Esophagus squamous epithelium (tissue), 5 donors: ENCODE measurements around the gene TPRG1. TPM values are rescaled to one million over a fixed set of nuclear protein-coding genes. Genes with fewer than 3 reads are reported as not detected.

Experiments used
- DNase-seq: peaks from one replicate; lab custom pipeline; 2025; lab: John Stamatoyannopoulos, UW
- H3K27ac ChIP-seq, 4 donors: fragments of 200-600 bp; sonication (generic); one replicate each; pipeline ENCODE4 v1.5.1; 2016 to 2019; ENCODE audit warnings: mild to moderate bottlenecking in 1 of 4
- H3K27me3 ChIP-seq, 4 donors: fragments of 200-600 bp; sonication (generic); 1 replicate in 3 of 4; 2 replicates in 1 of 4; pipeline versions ENCODE4 v1.5.1 to v1.6.0; 2017 to 2021; ENCODE audit warnings: antibody characterized with exemption in 1 of 4
- H3K36me3 ChIP-seq, 3 donors: fragments of 200-600 bp; sonication (generic); one replicate each; pipeline ENCODE4 v1.5.1; 2016 to 2019
- H3K4me1 ChIP-seq, 3 donors: fragments of 200-600 bp; sonication (generic); one replicate each; pipeline ENCODE4 v1.5.1; 2017 to 2019
- H3K4me3 ChIP-seq, 4 donors: fragments of 200-600 bp; sonication (generic); 1 replicate in 3 of 4; 2 replicates in 1 of 4; pipeline ENCODE4 v1.5.1; 2016 to 2019; ENCODE audit warnings: mild to moderate bottlenecking in 2 of 4, moderate library complexity in 1 of 4
- H3K9me3 ChIP-seq, 3 donors: fragments of 200-600 bp; sonication (generic); one replicate each; pipeline ENCODE4 v1.5.1; 2016 to 2019
- CTCF ChIP-seq, 6 experiments: fragments of 450-650 bp in 4 of 6; fragments of 200-600 bp in 2 of 6; sonication (generic) in 2 of 6; IDR thresholded peaks; one replicate each; pipeline ENCODE4 v1.5.1; 2016 to 2019; ENCODE audit warnings: antibody characterized with exemption in 6 of 6, mild to moderate bottlenecking in 4 of 6, moderate library complexity in 4 of 6
- POLR2A ChIP-seq, 4 donors: fragments of 450-650 bp; IDR thresholded peaks; one replicate each; pipeline ENCODE4 v1.6.1; 2017; ENCODE audit warnings: antibody characterized with exemption in 4 of 4, mild to moderate bottlenecking in 4 of 4, moderate library complexity in 3 of 4
- WGBS, 2 donors: methylation state at CpG; one replicate each; pipeline ENCODE4 v1.1.5; 2018; 5-methylcytosine and 5-hydroxymethylcytosine counted together
- intact Hi-C: fragments of 100-400 bp; cut with DNase I; formaldehyde crosslinking; loops from one replicate; pipeline ENCODE4 v1.15.0; 2022
- total RNA-seq, 4 donors: library from RNA; depleted of rRNA; stranded (reverse); fragments of >200 nt; gene quantifications; one replicate each; pipeline ENCODE4 v1.1.0, GENCODE V29; 2016
- donor health status: DM: yes; HTN: yes; CAD: no.

Gene TPRG1
- total RNA-seq, 4 donors from 2014 or later = 15.1 to 23.3 (median 22.1) TPM

GRCh38 chr3:189168711-189169110, 3.1 kb upstream of the TPRG1 start:
- H3K4me3 ChIP-seq = no peak overlapping the region
- 94 to 100% methylated on average over 1 of the region's 1 CpG for WGBS, 2 donors
- DNase-seq = no peak
- intact Hi-C loops = no loop called here
- H3K9me3 ChIP-seq = no peaks in the 10 kb centered on the region
- H3K27ac ChIP-seq = peak overlapping the region in 1 of 4 donors; percentile 95
- TF ChIP-seq POLR2A (IDR thresholded peaks at IDR 0.05) (no peak), CTCF (IDR thresholded peaks at IDR 0.05) (no peak)
- H3K27me3 ChIP-seq = no peaks in the 10 kb centered on the region
- H3K36me3 ChIP-seq = no peaks in the 10 kb centered on the region
- peaks cover 0 to 57% (median 4%) of the 10 kb centered on the region in 3 donors for H3K4me1 ChIP-seq

DNA sequence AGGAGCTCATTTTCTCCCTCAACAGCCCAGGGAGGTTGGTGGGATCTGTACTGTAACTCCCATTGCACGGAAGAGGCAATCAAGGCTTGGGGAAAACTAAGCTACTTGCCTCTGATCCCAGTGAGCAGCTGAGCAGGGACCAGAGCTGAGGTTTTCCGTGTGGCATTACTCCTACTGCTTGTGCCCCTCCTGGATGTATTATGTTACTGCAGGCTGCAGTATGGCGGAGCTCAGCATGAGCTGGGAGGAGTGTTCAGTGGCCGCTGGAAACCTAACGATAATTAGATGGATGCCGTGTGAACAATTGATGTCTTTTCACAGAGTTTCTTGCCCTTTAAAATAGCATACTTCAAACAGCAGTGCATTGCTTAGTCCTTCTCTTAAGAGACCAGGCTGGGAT, 2.0 kb upstream of the TPRG1 start:
- H3K27me3 ChIP-seq = no peaks in the 10 kb centered on the region

GRCh38 chr3:189170559-189170958, 1.2 kb upstream of the TPRG1 start:
- Histone ChIP-seq H3K4me1 (peaks cover 0 to 39% (median 4%) of the 10 kb centered on the region in 3 donors), H3K36me3 (no peaks in the 10 kb centered on the region), H3K4me3 (no peak overlapping the region), H3K27me3 (no peaks in the 10 kb centered on the region), H3K27ac (peak overlapping the region in 2 of 4 donors; percentile 79 to 80), H3K9me3 (no peaks in the 10 kb centered on the region)
- intact Hi-C loops = no loop called here
- DNase-seq = no peak
- TF ChIP-seq POLR2A (IDR thresholded peaks at IDR 0.05) (no peak), CTCF (IDR thresholded peaks at IDR 0.05) (no peak)
- 52 to 63% methylated on average over 7 of the region's 7 CpGs for WGBS, 2 donors

More for the DNA sequence above, 2.0 kb upstream of the TPRG1 start:
- Histone ChIP-seq H3K9me3 (no peaks in the 10 kb centered on the region), H3K36me3 (no peaks in the 10 kb centered on the region), H3K4me1 (peaks cover 0 to 47% (median 4%) of the 10 kb centered on the region in 3 donors), H3K4me3 (no peak overlapping the region), H3K27ac (no peak overlapping the region)
- TF ChIP-seq POLR2A (IDR thresholded peaks at IDR 0.05) (no peak), CTCF (IDR thresholded peaks at IDR 0.05) (peak in 1 of 6 experiments; percentile 28)
- WGBS, 2 donors = 93 to 96% methylated on average over 6 of the region's 6 CpGs
- DNase-seq = no peak
- intact Hi-C loops = no loop called here

- Histone ChIP-seq H3K36me3 (no peaks in the 10 kb centered on the region), H3K27ac (peak overlapping the region in 3 of 4 donors; percentile 71 to 79 (median 73)), H3K4me3 (peak overlapping the region in 2 of 4 donors; percentile 1 to 24), H3K27me3 (no peaks in the 10 kb centered on the region), H3K9me3 (no peaks in the 10 kb centered on the region), H3K4me1 (peaks cover 0 to 16% (median 4%) of the 10 kb centered on the region in 3 donors)
- intact Hi-C loops = no loop called here
- no peak for DNase-seq
- WGBS, 2 donors = 69 to 82% methylated on average over 5 to 8 of the region's 8 CpGs
- TF ChIP-seq POLR2A (IDR thresholded peaks at IDR 0.05) (no peak), CTCF (IDR thresholded peaks at IDR 0.05) (no peak)
Measured at GRCh38 chr3:189172668-189173419, 1.1 kb downstream of the TPRG1 start.

- no peaks in the 10 kb centered on the region for H3K27me3 ChIP-seq
- H3K27ac ChIP-seq = no peak overlapping the region
- no peak for DNase-seq
- intact Hi-C loops = no loop called here
- peaks cover 0 to 11% (median 0%) of the 10 kb centered on the region in 3 donors for H3K4me1 ChIP-seq
- no peak overlapping the region for H3K4me3 ChIP-seq
- TF ChIP-seq CTCF (IDR thresholded peaks at IDR 0.05) (no peak), POLR2A (IDR thresholded peaks at IDR 0.05) (no peak)
- H3K36me3 ChIP-seq = peaks cover 0 to 17% (median 0%) of the 10 kb centered on the region in 3 donors
- peaks cover 0 to 30% (median 0%) of the 10 kb centered on the region in 3 donors for H3K9me3 ChIP-seq
- 91 to 97% methylated on average over 7 of the region's 7 CpGs for WGBS, 2 donors
Measured at GRCh38 chr3:189184566-189184965, 12.8 kb downstream of the TPRG1 start.
